Glomerular endothelial cell (primary cell): ENCODE data around the gene IL1RL1. TPM values are rescaled to one million over a fixed set of nuclear protein-coding genes. Genes with fewer than 3 reads are reported as not detected.

Experiments used
- total RNA-seq: library from RNA; depleted of rRNA; stranded (reverse); fragments of >200 nt; gene quantifications from 2 replicates; pipeline ENCODE4 v1.2.3, GENCODE V29; 2015

IL1RL1 gene
- total RNA-seq, 1 donor from 2014 or later, result 20.5 TPM

Other genes with a start within 250 kb of the IL1RL1 start
- 14.6 and 41.1 TPM in 2 replicates for gene IL1R1, start 168.8 kb upstream of the IL1RL1 start, total RNA-seq
- gene IL1RL2, start 124.5 kb upstream of the IL1RL1 start, total RNA-seq, result 0.47 TPM in 1 of 2 replicates, not detected in the other
- gene IL18R1, start 44.2 kb downstream of the IL1RL1 start, total RNA-seq, result 4.5 and 5.3 TPM in 2 replicates
- gene IL18RAP, start 111.6 kb downstream of the IL1RL1 start, total RNA-seq, result not detected in 2 replicates
- not detected in 2 replicates for gene SLC9A4, start 161.7 kb downstream of the IL1RL1 start, total RNA-seq